NOMO-1 (cell line): ENCODE measurements around the gene SLC11A1.

ENCODE experiments used
- DNase-seq, 2 experiments: peaks; one replicate each; lab custom pipeline; 2025; ENCODE audit not compliant: unreplicated experiment in 2 of 2; lab: John Stamatoyannopoulos, UW

The SLC11A1 gene

GRCh38 chr2:218366621-218367414 lies 15.3 kb upstream of the SLC11A1 start:
- no peak for DNase-seq

DNA sequence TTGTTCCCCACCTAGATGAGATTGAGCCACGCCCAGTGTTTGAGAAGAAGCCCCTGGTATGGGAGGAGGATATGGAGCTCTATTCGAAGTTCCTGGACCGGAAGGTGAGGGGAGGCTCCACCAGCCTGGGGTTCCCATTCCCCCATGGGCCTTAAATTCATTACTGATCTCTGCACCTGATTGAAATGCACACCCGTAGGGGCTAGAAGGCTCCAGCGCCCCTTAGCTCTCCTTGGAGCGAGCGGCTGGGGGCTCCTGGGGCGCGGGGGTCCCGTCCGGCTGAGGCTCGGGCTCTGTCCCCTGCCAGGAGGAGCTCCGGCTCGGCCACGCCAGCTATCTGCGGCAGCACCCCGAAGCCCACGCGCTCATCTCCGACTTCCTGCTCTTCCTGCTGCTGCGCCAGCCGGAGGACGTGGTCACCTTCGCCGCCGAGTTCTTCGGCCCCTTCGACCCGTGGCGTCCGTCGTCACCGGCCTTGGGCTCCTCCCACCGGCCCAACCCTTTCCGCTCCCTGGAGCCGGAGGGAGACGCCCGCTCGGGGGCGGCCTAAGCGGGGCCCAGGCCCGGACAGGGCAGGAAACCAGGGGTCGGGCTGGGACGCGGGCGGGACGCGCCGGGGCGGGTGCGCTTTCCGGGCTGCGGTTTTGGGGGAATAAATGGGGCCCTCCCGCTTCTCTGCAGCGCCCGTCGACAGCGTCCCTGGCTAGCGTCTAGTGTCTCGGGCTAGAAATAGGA lies 14.5 kb upstream of the SLC11A1 start:
- DNase-seq = peak; percentile 95 to 96

DNA sequence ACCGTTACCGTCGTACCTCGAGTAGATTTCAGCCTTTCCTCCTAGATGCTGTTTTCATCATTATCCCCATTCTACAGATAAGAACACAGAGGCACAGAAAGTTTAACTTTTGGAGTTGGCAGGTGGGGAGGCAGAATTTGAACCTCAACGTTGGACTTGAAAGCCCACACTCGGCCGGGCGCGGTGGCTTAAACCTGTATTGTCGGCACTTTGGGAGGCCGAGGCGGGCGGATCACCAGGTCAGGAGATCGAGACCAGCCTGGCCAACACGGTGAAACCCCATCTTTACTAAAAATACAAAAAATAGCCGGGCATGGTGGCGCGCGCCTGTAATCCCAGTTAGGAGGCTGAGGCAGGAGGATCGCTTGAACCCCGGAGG lies 13.9 kb upstream of the SLC11A1 start:
- no peak for DNase-seq

DNA sequence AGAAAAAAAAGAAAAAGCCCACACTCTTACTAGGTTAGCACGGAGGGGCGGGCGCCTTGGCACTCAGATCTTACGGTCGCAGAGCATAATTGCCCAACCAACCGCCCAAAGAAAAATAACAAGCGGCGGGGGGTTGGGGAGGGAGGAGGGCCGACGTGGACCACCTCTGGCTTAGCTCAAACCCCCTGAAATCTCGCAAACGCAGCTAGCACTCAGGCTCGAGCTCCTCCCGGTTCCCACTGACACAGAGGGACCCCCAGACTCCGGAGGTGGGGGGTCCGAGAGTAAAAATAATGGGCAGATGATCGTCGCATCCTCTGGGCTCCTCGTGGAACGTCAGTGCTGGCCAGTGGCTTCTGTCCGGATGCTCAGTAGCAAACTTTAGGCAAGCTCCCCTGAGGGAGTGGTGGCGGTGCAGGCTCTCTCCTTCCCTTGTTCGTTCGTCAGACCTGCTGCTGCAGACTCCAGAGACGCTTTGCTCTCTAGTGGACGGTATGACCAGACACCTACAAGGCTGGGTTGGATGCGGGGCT lies 13.4 kb upstream of the SLC11A1 start:
- DNase-seq = peak; percentile 35 to 46

- peak in 1 of 2 experiments; percentile 25 for DNase-seq
These were observed 12.7 kb upstream of the SLC11A1 start for GRCh38 chr2:218369330-218369729.

DNA sequence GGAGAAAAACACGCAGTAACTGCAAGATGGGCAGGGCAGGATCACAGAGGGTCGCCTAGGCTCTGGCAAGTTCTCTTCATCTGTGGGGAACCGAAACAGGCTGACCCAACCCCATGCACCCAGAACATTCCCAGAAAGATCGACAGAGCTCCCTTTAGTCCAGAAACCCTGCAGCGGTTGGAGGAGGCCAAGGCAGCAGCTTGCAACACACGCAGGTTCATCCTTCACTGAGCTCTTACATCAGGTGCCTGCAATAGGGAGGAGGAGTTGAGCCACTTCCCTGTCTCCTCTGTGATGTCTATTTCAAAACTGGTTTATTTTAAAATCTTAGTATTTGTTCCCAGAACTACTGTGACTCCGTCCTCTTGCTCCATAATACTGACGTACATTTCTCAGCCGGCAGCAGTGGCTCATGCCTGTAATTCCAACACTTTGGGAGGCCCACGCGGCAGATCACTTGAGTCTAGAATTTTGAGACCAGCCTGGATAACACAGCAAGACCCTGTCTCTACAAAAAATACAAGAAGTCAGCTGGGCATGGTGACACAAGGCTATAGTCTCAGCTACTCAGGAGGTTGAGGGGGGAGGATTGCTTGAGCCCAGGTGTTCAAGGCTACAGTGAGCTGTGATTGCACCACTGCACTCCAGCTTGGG lies 11.5 kb upstream of the SLC11A1 start:
- peak; percentile 85 to 96 for DNase-seq

- no peak for DNase-seq
These were observed 10.1 kb upstream of the SLC11A1 start for GRCh38 chr2:218371983-218372350.

GRCh38 chr2:218374795-218375194 lies 7.3 kb upstream of the SLC11A1 start:
- no peak for DNase-seq

GRCh38 chr2:218375212-218375611 lies 6.9 kb upstream of the SLC11A1 start:
- no peak for DNase-seq

GRCh38 chr2:218378053-218378452 lies 4.0 kb upstream of the SLC11A1 start:
- no peak for DNase-seq

- DNase-seq = no peak
These were observed 712 bp downstream of the SLC11A1 start for GRCh38 chr2:218382785-218383184.

DNA sequence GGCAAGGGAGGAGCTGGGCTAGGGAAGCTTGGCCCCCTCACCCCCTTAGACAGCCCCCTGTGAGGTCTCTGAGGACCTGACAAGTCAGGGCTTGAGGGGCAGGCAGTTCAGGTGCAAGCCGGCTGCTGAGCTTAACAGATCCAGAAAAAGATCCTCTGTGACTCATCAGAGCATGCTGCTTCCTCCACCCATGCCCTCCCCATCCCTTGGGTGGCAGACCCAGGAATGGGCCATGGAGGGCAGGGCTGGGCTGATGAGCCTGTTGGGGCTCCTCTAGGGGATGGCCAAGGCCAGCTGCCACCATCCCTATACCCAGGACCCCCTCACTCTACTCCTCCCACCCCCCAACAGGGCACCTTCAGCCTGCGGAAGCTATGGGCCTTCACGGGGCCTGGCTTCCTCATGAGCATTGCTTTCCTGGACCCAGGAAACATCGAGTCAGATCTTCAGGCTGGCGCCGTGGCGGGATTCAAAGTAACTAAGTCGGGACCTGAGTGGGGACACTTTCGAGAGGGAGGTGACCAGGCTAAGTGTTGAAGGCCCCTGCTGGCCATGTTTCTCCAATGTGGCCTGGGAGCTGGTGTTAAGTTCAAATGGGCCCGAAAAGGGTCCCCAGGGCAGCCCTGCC lies 1.9 kb downstream of the SLC11A1 start:
- no peak for DNase-seq

DNA sequence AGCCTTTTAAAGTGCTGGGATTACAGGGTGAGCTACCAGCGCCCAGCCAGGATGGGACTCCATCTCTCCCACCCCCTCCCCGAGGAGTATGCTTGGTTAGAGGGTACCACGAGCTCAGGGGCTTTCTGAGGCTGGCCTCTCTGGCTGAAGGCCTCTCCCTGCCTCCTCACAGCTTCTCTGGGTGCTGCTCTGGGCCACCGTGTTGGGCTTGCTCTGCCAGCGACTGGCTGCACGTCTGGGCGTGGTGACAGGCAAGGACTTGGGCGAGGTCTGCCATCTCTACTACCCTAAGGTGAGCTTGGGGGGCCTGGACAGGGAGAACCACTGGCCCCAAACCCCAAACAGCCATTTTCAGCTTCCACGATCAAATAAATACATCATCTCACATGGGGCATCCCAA lies 2.9 kb downstream of the SLC11A1 start:
- no peak for DNase-seq

DNA sequence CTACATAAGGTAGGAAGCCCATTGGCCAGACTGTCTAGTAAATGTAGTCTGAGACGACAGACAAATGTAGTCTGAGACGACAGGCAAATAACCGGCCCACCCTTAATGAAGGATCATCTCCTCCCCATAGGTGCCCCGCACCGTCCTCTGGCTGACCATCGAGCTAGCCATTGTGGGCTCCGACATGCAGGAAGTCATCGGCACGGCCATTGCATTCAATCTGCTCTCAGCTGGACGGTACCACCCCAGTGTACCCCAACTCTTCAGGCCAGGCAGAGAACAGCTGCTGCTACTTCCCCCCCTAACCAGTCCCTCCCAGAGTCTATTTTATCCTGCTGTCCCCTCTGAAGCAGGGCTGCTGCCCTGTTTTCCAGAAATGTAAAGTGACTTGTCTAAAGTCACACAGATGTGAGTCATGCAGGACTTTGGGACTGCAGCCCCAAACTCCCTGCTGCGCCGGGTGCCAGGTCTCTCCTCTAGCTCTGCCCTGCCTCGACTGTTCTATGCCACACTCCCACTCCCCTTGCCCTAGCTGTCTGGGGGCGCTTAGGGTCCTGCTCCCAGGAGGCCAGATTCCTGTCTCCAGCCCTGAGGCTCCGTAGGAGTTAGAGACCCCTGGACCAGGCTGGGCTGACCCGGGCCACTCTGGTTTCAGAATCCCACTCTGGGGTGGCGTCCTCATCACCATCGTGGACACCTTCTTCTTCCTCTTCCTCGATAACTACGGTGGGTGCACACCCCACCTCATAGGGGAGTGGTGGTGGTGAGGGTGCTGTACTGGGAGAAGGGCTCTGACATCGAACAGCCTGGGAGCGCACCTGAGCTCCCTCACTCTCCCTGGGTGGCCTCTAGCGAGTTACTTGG lies 4.7 kb downstream of the SLC11A1 start:
- no peak for DNase-seq

DNA sequence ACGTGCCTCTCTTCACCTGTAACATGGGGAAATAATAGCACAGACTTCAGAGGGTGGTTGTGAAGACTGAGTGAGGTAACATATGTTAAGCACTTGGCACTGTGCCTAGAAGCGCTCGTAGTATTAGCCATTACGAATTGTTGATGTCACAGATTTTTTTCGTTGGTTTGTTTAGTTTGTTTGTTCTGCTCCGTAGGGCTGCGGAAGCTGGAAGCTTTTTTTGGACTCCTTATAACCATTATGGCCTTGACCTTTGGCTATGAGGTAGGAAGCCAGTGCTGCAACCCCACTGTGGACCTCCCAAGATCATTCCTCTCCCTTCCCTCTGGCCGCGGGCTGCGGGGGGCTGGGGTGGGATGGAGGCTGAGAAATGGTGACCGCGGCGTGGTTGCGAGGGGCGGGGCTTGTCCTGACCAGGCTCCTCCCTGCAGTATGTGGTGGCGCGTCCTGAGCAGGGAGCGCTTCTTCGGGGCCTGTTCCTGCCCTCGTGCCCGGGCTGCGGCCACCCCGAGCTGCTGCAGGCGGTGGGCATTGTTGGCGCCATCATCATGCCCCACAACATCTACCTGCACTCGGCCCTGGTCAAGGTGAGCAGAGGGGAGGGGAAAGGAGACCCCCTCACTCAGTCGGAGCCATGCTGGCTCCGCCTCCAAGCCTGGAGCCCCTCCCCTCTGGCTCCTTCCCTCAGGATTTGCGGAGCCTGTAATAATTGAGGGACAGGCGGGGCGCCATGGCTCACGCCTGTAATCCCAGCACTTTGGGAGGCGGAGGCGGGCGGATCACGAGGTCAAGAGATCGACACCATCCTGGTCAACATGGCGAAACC lies 5.5 kb downstream of the SLC11A1 start:
- DNase-seq = no peak

DNA sequence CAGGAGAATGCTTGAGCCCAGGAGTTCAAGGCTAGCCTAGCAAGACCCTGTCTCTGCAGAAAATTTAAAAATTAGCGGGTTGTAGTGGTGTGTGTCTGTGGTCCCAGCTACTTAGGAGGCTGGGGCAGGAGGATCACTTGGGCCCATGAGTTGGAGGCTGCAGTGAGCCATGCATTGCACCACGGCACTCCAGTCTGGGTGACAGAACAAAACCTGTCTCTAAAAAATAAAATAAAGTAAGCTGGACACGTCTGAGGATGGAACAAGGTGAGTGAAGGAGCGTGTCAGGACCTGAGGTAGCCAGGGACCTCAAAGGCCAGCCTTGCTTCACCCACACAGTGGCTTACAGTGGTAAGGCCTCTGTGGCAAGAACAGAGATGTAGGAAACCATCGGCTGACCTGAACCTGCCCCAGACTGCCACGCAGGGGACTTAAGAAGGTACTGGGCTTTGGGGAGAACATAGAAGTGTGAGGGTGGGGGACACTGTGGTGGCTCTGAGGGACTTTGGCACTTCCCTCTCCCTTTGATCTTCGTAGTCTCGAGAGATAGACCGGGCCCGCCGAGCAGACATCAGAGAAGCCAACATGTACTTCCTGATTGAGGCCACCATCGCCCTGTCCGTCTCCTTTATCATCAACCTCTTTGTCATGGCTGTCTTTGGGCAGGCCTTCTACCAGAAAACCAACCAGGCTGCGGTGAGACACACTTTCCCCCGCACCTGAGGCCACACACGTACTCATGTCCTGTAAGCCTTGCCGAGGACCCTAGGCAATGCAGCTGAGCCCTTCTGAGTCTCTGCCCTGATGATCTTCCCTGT lies 7.5 kb downstream of the SLC11A1 start:
- DNase-seq = no peak

GRCh38 chr2:218391202-218391601 lies 9.1 kb downstream of the SLC11A1 start:
- no peak for DNase-seq

- no peak for DNase-seq
These were observed 10.4 kb downstream of the SLC11A1 start for GRCh38 chr2:218392459-218392858.
